ENCODE data around the gene HLA-DMB. TPM values are rescaled to one million over a fixed set of nuclear protein-coding genes. Genes with fewer than 3 reads are reported as not detected.

Gene HLA-DMB
- total RNA-seq, 1 donor: 0.09 TPM

DNA sequence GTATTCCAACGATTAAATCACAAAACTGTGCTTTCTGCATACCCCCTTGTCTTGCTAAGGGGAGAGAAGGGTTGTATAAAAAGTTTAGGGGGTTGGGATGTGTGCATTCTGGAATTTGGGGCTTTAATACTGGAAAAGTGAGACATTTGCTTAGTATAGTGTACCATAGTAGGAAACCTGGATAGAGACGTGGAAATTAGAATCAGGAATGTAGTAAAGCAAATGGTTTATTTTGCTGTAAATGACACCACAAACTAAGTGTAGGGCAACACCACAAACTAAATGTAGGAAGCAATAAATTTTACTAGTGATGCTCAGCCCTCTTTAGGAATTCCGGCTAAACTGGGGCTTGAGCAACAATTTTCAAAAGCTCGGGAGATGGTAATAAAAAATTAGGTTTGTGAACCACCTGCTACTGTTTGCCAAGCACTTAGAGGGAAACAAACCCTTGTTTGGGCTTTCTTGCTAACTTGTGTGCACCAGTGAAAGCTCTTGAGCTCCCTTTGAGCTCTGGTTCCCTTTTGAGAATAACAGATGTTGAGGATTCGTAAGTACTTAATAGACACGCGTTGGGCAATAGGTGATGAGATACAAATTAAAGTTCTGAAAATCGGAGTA, 41.4 kb upstream of the HLA-DMB start:
- H3K4me3 ChIP-seq (ENCODE audit: low read depth, low read length): no peak overlapping the region
- TF ChIP-seq, protein P1, sequence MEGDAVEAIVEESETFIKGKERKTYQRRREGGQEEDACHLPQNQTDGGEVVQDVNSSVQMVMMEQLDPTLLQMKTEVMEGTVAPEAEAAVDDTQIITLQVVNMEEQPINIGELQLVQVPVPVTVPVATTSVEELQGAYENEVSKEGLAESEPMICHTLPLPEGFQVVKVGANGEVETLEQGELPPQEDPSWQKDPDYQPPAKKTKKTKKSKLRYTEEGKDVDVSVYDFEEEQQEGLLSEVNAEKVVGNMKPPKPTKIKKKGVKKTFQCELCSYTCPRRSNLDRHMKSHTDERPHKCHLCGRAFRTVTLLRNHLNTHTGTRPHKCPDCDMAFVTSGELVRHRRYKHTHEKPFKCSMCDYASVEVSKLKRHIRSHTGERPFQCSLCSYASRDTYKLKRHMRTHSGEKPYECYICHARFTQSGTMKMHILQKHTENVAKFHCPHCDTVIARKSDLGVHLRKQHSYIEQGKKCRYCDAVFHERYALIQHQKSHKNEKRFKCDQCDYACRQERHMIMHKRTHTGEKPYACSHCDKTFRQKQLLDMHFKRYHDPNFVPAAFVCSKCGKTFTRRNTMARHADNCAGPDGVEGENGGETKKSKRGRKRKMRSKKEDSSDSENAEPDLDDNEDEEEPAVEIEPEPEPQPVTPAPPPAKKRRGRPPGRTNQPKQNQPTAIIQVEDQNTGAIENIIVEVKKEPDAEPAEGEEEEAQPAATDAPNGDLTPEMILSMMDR (IDR thresholded peaks at IDR 0.05; ENCODE audit: insufficient read depth, low read length): no peak
- DNase-seq (ENCODE audit: low read depth): no peak

DNA sequence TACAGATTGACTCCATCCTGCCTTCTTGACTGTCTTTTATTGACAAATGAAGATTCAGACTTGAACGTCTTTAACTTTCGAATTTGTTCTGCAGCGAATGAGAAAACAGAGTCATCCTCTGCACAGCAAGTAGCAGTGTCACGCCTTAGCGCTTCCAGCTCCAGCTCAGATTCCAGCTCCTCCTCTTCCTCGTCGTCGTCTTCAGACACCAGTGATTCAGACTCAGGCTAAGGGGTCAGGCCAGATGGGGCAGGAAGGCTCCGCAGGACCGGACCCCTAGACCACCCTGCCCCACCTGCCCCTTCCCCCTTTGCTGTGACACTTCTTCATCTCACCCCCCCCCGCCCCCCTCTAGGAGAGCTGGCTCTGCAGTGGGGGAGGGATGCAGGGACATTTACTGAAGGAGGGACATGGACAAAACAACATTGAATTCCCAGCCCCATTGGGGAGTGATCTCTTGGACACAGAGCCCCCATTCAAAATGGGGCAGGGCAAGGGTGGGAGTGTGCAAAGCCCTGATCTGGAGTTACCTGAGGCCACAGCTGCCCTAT, 39.7 kb upstream of the HLA-DMB start:
- TF ChIP-seq, protein P1 (IDR thresholded peaks at IDR 0.05; ENCODE audit: insufficient read depth, low read length): no peak
- DNase-seq (ENCODE audit: low read depth): no peak
- H3K4me3 ChIP-seq (ENCODE audit: low read depth, low read length): no peak overlapping the region

DNA sequence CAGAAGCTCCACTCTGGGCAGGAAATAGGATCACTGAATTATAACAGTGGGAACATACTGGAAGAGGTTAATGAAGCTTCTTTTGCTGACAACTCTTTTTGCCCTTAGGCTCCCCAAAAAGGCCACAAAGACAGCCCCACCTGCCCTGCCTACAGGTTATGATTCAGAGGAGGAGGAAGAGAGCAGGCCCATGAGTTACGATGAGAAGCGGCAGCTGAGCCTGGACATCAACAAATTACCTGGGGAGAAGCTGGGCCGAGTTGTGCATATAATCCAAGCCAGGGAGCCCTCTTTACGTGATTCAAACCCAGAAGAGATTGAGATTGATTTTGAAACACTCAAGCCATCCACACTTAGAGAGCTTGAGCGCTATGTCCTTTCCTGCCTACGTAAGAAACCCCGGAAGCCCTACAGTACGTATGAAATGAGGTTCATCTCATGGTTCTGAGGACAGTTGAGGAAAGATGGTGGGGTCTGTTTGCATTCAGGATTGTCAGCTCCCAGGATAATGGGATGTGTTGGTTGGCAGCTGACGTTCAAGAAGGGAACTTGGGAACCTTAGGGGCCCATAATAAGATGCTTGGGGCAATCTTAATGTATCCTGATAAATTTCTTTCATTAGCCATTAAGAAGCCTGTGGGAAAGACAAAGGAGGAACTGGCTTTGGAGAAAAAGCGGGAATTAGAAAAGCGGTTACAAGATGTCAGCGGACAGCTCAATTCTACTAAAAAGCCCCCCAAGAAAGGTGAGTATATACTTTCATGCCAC, 39.1 kb upstream of the HLA-DMB start:
- DNase-seq (ENCODE audit: low read depth): no peak
- no peak overlapping the region for H3K4me3 ChIP-seq (ENCODE audit: low read depth, low read length)
- TF ChIP-seq, protein P1 (IDR thresholded peaks at IDR 0.05; ENCODE audit: insufficient read depth, low read length): no peak

DNA sequence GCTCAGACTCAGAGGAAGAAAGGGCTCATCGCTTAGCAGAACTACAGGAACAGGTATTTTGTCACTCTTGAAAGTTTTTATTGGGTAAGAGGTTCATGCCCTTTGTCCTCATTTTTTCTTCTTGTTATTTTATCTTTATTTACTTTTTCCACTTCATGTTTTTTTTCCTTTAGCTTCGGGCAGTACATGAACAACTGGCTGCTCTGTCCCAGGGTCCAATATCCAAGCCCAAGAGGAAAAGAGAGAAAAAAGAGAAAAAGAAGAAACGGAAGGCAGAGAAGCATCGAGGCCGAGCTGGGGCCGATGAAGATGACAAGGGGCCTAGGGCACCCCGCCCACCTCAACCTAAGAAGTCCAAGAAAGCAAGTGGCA, 37.1 kb upstream of the HLA-DMB start:
- TF ChIP-seq, protein P1 (IDR thresholded peaks at IDR 0.05; ENCODE audit: insufficient read depth, low read length): no peak
- no peak overlapping the region for H3K4me3 ChIP-seq (ENCODE audit: low read depth, low read length)
- no peak for DNase-seq (ENCODE audit: low read depth)

DNA sequence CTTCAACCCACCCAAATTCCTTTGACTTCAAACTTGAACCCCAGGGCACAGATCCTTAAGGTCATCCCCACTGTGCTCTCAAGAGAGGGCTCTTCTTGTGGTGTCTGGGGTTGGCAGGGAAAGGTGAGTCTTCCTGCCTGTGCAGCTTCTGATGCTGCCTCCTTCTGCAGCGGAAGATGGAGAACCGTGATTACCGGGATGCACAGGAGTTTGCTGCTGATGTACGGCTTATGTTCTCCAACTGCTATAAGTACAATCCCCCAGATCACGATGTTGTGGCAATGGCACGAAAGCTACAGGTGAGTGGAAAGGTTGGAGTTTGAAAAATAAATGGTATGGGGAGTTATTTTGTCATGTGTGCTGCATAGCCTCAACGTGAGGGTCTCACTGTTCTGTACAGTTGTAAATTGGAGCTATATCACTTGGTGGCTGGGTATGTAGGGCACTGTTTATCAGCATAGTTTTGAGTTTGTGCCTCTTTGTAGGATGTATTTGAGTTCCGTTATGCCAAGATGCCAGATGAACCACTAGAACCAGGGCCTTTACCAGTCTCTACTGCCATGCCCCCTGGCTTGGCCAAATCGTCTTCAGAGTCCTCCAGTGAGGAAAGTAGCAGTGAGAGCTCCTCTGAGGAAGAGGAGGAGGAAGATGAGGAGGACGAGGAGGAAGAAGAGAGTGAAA, 36.6 kb upstream of the HLA-DMB start:
- DNase-seq (ENCODE audit: low read depth): no peak
- peak overlapping the region; percentile 28 for H3K4me3 ChIP-seq (ENCODE audit: low read depth, low read length)

DNA sequence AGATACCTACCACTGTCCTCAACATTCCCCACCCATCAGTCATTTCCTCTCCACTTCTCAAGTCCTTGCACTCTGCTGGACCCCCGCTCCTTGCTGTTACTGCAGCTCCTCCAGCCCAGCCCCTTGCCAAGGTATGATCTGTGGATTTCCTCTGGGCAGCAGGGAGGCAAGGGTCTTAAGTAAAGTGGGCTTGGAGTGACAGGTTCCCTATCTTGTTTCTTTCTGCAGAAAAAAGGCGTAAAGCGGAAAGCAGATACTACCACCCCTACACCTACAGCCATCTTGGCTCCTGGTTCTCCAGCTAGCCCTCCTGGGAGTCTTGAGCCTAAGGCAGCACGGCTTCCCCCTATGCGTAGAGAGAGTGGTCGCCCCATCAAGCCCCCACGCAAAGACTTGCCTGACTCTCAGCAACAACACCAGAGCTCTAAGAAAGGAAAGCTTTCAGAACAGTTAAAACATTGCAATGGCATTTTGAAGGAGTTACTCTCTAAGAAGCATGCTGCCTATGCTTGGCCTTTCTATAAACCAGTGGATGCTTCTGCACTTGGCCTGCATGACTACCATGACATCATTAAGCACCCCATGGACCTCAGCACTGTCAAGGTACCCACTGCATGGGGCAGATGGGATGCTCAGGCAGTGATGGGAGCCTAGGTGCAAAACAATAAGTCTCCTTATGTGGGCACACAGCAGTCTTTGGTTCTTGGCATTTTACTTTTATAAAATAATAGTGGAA, 35.7 kb upstream of the HLA-DMB start:
- DNase-seq (ENCODE audit: low read depth): no peak
- TF ChIP-seq, protein P1 (IDR thresholded peaks at IDR 0.05; ENCODE audit: insufficient read depth, low read length): no peak
- H3K4me3 ChIP-seq (ENCODE audit: low read depth, low read length): peak overlapping the region; percentile 99

More for the DNA sequence above, 36.6 kb upstream of the HLA-DMB start:
- TF ChIP-seq, protein P1 (IDR thresholded peaks at IDR 0.05; ENCODE audit: insufficient read depth, low read length): no peak

Data from fibroblast of the aortic adventitia (primary cell).